Tibial nerve (tissue), 4 donors: Measurements from ENCODE around the gene CACNG6. TPM values are rescaled to one million over a fixed set of nuclear protein-coding genes. Genes with fewer than 3 reads are reported as not detected.

ENCODE experiments used
- DNase-seq, 2 donors: peaks; one replicate each; pipeline ENCODE4 v3.0.0-alpha.2; 2019; ENCODE audit warnings: low spot score in 2 of 2
- H3K27ac ChIP-seq, 4 donors: fragments of 200-600 bp; sonication (generic) in 3 of 4; one replicate each; pipeline ENCODE4 v1.5.1; 2017 to 2019; ENCODE audit warnings: mild to moderate bottlenecking in 1 of 4
- H3K27me3 ChIP-seq, 2 donors: fragments of 200-600 bp; sonication (generic) in 1 of 2; one replicate each; pipeline versions ENCODE4 v1.5.1 to v1.6.0; 2017 to 2019
- H3K36me3 ChIP-seq, 3 donors: fragments of 200-600 bp; sonication (generic); one replicate each; pipeline ENCODE4 v1.5.1; 2018 to 2019
- H3K4me1 ChIP-seq, 4 donors: fragments of 200-600 bp; sonication (generic) in 3 of 4; one replicate each; pipeline ENCODE4 v1.5.1; 2017 to 2019
- H3K4me3 ChIP-seq, 4 donors: fragments of 200-600 bp; sonication (generic) in 3 of 4; one replicate each; pipeline ENCODE4 v1.5.1; 2017 to 2019; ENCODE audit warnings: mild to moderate bottlenecking in 1 of 4, moderate library complexity in 1 of 4
- H3K9me3 ChIP-seq, 4 donors: fragments of 200-600 bp; sonication (generic) in 3 of 4; one replicate each; pipeline ENCODE4 v1.5.1; 2017 to 2019
- EP300 ChIP-seq, 2 donors: sonication (generic); formaldehyde crosslinking; IDR thresholded peaks; one replicate each; pipeline ENCODE4 v1.6.1; 2017; ENCODE audit warnings: antibody characterized with exemption in 2 of 2, mild to moderate bottlenecking in 1 of 2
- POLR2A ChIP-seq, 2 donors: fragments of 450-650 bp; IDR thresholded peaks; one replicate each; pipeline ENCODE4 v1.6.1; 2017; ENCODE audit warnings: antibody characterized with exemption in 2 of 2, mild to moderate bottlenecking in 2 of 2, moderate library complexity in 2 of 2
- WGBS, 2 donors: methylation state at CpG; one replicate each; pipeline ENCODE4 v1.1.5; 2018; 5-methylcytosine and 5-hydroxymethylcytosine counted together
- total RNA-seq, 4 donors: library from RNA; depleted of rRNA; stranded (reverse); fragments of >200 nt; gene quantifications; one replicate each; pipeline ENCODE4 v1.1.0, GENCODE V29; 2016
- TF ChIP-seq, protein P1 (sequence below), 5 experiments: fragments of 200-600 bp in 3 of 5; fragments of 450-650 bp in 2 of 5; sonication (generic) in 3 of 5; IDR thresholded peaks; one replicate each; pipeline ENCODE4 v1.5.1; 2016 to 2019; ENCODE audit warnings: antibody characterized with exemption in 5 of 5, mild to moderate bottlenecking in 3 of 5, moderate library complexity in 2 of 5

Gene CACNG6
- total RNA-seq, 4 donors from 2014 or later, result not detected

DNA sequence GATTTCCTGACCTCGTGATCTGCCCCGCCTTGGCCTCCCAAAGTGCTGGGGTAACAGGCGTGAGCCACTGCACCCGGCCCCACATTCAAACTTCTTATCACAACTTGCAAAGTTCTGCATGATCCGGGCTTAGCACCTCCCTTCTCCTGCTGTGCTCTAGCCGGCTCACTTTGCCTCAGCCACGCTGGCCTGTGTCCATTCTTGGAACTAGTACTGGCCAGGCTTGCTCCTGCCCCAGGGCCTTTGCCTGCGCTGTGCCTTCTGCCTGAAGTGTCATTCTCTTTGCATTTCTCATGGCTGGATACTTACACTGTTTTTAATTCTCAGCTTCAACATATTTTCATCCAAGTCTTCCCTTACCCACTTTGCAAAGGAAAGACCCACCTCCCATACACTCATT, 29.9 kb downstream of the CACNG6 start:
- 82 to 93% methylated on average over 8 of the region's 8 CpGs for WGBS, 2 donors
- Histone ChIP-seq H3K4me1 (no peaks in the 10 kb centered on the region), H3K36me3 (no peaks in the 10 kb centered on the region), H3K27ac (no peak overlapping the region), H3K4me3 (no peak overlapping the region), H3K9me3 (peaks cover 0 to 9% (median 0%) of the 10 kb centered on the region in 4 donors), H3K27me3 (peaks cover 0 to 12% of the 10 kb centered on the region in 2 donors)
- no peak for DNase-seq
- TF ChIP-seq EP300 (IDR thresholded peaks at IDR 0.05) (no peak), POLR2A (IDR thresholded peaks at IDR 0.05) (no peak)
- TF ChIP-seq, protein P1, sequence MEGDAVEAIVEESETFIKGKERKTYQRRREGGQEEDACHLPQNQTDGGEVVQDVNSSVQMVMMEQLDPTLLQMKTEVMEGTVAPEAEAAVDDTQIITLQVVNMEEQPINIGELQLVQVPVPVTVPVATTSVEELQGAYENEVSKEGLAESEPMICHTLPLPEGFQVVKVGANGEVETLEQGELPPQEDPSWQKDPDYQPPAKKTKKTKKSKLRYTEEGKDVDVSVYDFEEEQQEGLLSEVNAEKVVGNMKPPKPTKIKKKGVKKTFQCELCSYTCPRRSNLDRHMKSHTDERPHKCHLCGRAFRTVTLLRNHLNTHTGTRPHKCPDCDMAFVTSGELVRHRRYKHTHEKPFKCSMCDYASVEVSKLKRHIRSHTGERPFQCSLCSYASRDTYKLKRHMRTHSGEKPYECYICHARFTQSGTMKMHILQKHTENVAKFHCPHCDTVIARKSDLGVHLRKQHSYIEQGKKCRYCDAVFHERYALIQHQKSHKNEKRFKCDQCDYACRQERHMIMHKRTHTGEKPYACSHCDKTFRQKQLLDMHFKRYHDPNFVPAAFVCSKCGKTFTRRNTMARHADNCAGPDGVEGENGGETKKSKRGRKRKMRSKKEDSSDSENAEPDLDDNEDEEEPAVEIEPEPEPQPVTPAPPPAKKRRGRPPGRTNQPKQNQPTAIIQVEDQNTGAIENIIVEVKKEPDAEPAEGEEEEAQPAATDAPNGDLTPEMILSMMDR (IDR thresholded peaks at IDR 0.05), result no peak

- TF ChIP-seq EP300 (IDR thresholded peaks at IDR 0.05), result no peak
- TF ChIP-seq, protein P1 (IDR thresholded peaks at IDR 0.05), result no peak
- no peak for TF ChIP-seq POLR2A (IDR thresholded peaks at IDR 0.05)
These were observed 30.5 kb downstream of the CACNG6 start for GRCh38 chr19:54021932-54022331.

GRCh38 chr19:54023191-54023590, 31.8 kb downstream of the CACNG6 start:
- H3K4me1 ChIP-seq, result no peaks in the 10 kb centered on the region
- no peak for DNase-seq
- no peaks in the 10 kb centered on the region for H3K36me3 ChIP-seq
- no peak overlapping the region for H3K4me3 ChIP-seq
- no peak for TF ChIP-seq POLR2A (IDR thresholded peaks at IDR 0.05)
- TF ChIP-seq, protein P1 (IDR thresholded peaks at IDR 0.05), result no peak
- TF ChIP-seq EP300 (IDR thresholded peaks at IDR 0.05), result no peak
- peaks cover 0 to 12% of the 10 kb centered on the region in 2 donors for H3K27me3 ChIP-seq
- H3K9me3 ChIP-seq, result no peaks in the 10 kb centered on the region
- no peak overlapping the region for H3K27ac ChIP-seq
- WGBS, 2 donors, result 28 to 35% methylated on average over 3 of the region's 3 CpGs

More at GRCh38 chr19:54021932-54022331, 30.5 kb downstream of the CACNG6 start:
- no peak overlapping the region for H3K4me3 ChIP-seq
- H3K27ac ChIP-seq, result no peak overlapping the region
- H3K36me3 ChIP-seq, result no peaks in the 10 kb centered on the region
- no peak for DNase-seq
- H3K9me3 ChIP-seq, result peaks cover 0 to 7% (median 0%) of the 10 kb centered on the region in 4 donors
- WGBS, 2 donors, result 86 to 95% methylated on average over 13 of the region's 13 CpGs
- H3K4me1 ChIP-seq, result no peaks in the 10 kb centered on the region
- H3K27me3 ChIP-seq, result peaks cover 0 to 12% of the 10 kb centered on the region in 2 donors

DNA sequence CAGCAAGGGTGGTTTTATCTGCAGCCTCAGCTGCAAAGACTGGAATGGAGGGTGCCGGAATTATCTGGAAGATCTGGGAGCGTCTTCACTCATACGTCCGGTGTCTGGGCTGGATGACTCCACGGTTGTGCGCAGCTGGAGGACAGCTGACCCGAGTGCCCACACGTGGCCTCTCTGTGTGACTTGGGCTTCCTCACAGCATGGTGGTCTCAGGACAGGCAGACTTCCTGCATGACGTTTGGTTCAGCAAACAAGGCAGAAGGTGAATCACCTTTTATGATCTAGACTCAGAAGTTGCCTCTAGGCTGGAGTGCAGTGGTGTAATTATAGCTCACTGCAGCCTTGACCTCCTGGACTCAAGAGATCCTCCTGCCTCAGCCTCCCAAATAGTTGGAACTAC, 33.2 kb downstream of the CACNG6 start:
- Histone ChIP-seq H3K27ac (no peak overlapping the region), H3K9me3 (no peaks in the 10 kb centered on the region), H3K36me3 (no peaks in the 10 kb centered on the region), H3K27me3 (peaks cover 0 to 12% of the 10 kb centered on the region in 2 donors), H3K4me3 (no peak overlapping the region), H3K4me1 (no peaks in the 10 kb centered on the region)
- no peak for DNase-seq
- TF ChIP-seq, protein P1 (IDR thresholded peaks at IDR 0.05), result no peak
- no peak for TF ChIP-seq POLR2A (IDR thresholded peaks at IDR 0.05)
- 80 to 91% methylated on average over 8 to 9 of the region's 9 CpGs for WGBS, 2 donors

DNA sequence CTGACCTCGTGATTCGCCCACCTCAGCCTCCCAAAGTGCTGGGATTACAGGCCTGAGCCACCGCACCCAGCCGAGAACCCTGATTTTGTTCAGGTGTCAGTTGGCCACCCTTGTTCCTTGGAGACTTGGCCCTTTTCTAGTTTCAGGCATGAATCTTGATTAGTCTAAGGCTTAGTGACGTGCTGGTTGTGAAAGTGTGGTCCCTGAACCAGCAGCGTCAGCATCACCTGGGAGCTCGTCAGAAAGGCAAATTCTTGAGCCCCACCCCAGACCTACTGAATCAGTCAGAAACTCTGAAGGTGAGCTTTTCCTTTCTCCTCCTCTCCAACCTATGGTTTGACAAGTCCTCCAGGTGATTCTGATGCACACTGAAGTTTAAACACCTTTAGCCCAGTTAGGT, 35.2 kb downstream of the CACNG6 start:
- no peak for DNase-seq
- H3K4me1 ChIP-seq, result no peaks in the 10 kb centered on the region
- H3K4me3 ChIP-seq, result no peak overlapping the region
- TF ChIP-seq EP300 (IDR thresholded peaks at IDR 0.05) (no peak), POLR2A (IDR thresholded peaks at IDR 0.05) (no peak)
- TF ChIP-seq, protein P1 (IDR thresholded peaks at IDR 0.05), result no peak
- WGBS, 2 donors, result 70 to 78% methylated on average over 7 of the region's 7 CpGs
- no peaks in the 10 kb centered on the region for H3K9me3 ChIP-seq
- H3K36me3 ChIP-seq, result no peaks in the 10 kb centered on the region
- peaks cover 0 to 12% of the 10 kb centered on the region in 2 donors for H3K27me3 ChIP-seq
- no peak overlapping the region for H3K27ac ChIP-seq
